NCI-H2081 treated with DMSO at 0.1 percent for 48 hours (cell line): ENCODE data around the gene TRMT1.
"Not testable (repeated sequence)": the region's sequence is repeated elsewhere in the genome, so short reads cannot be mapped to it uniquely, and the experiment has no call there.

Source experiments
- DNase-seq: peaks from one replicate; lab custom pipeline; 2025; lab: John Stamatoyannopoulos, UW

The TRMT1 gene

GRCh38 chr19:13116282-13117175, at the start of gene TRMT1:
Gene TRMT1 (minus strand): TSS chr19:13116740. CDS start chr19:13116399, 341 bp downstream.
- DNase-seq: peak; percentile 56

GRCh38 chr19:13166151-13166550, 49.6 kb upstream of the TRMT1 start:
- DNase-seq: not testable (repeated sequence)

- no peak for DNase-seq
Observed at GRCh38 chr19:13165162-13165997, 48.8 kb upstream of the TRMT1 start.

GRCh38 chr19:13164343-13165161, 48.0 kb upstream of the TRMT1 start:
- no peak for DNase-seq

GRCh38 chr19:13163609-13164342, 47.2 kb upstream of the TRMT1 start:
- no peak for DNase-seq

GRCh38 chr19:13162724-13163608, 46.4 kb upstream of the TRMT1 start:
- DNase-seq: peak; percentile 33

GRCh38 chr19:13160557-13160956, 44.0 kb upstream of the TRMT1 start:
- no peak for DNase-seq

- DNase-seq: no peak
Observed at GRCh38 chr19:13159713-13160112, 43.2 kb upstream of the TRMT1 start.

- no peak for DNase-seq
Observed at GRCh38 chr19:13155472-13156359, 39.2 kb upstream of the TRMT1 start.

GRCh38 chr19:13154911-13155471, 38.5 kb upstream of the TRMT1 start:
- DNase-seq: no peak

GRCh38 chr19:13154241-13154778, 37.8 kb upstream of the TRMT1 start:
- DNase-seq: no peak

- DNase-seq: no peak
Observed at GRCh38 chr19:13153569-13154240, 37.2 kb upstream of the TRMT1 start.

GRCh38 chr19:13152974-13153568, 36.5 kb upstream of the TRMT1 start:
- DNase-seq: peak; percentile 55

GRCh38 chr19:13152356-13152973, 35.9 kb upstream of the TRMT1 start:
- no peak for DNase-seq

GRCh38 chr19:13151605-13152355, 35.2 kb upstream of the TRMT1 start:
- peak; percentile 83 for DNase-seq

GRCh38 chr19:13150931-13151604, 34.5 kb upstream of the TRMT1 start:
- no peak for DNase-seq
